Measurements from ENCODE around the gene KCNN2.

The KCNN2 gene

GRCh38 chr5:114362977-114363761 lies 1.3 kb downstream of the KCNN2 start:
- DNase-seq, result no peak

GRCh38 chr5:114363837-114364236 lies 2.0 kb downstream of the KCNN2 start:
- DNase-seq, result no peak

GRCh38 chr5:114367029-114367428 lies 5.2 kb downstream of the KCNN2 start:
- DNase-seq, result no peak

- DNase-seq, result no peak
These were observed 8.0 kb downstream of the KCNN2 start for GRCh38 chr5:114369680-114370417.

- DNase-seq, result no peak
These were observed 15.4 kb downstream of the KCNN2 start for GRCh38 chr5:114377050-114377844.

- DNase-seq, result no peak
These were observed 16.1 kb downstream of the KCNN2 start for GRCh38 chr5:114377946-114378345.

- DNase-seq, result no peak
These were observed 18.9 kb downstream of the KCNN2 start for GRCh38 chr5:114380721-114381120.

- DNase-seq, result no peak
These were observed 25.6 kb downstream of the KCNN2 start for GRCh38 chr5:114387433-114387832.

- no peak for DNase-seq
These were observed 28.6 kb downstream of the KCNN2 start for GRCh38 chr5:114390431-114390830.

- no peak for DNase-seq
These were observed 29.5 kb downstream of the KCNN2 start for GRCh38 chr5:114391321-114391720.

- DNase-seq, result no peak
These were observed 31.3 kb downstream of the KCNN2 start for GRCh38 chr5:114393159-114393558.

- no peak for DNase-seq
These were observed 40.3 kb downstream of the KCNN2 start for GRCh38 chr5:114402206-114402605.

- no peak for DNase-seq
These were observed 45.9 kb downstream of the KCNN2 start for GRCh38 chr5:114407783-114408182.

- no peak for DNase-seq
These were observed 47.0 kb downstream of the KCNN2 start for GRCh38 chr5:114408847-114409246.

- no peak for DNase-seq
These were observed 49.6 kb downstream of the KCNN2 start for GRCh38 chr5:114411380-114411931.

GRCh38 chr5:114412510-114413171 lies 50.8 kb downstream of the KCNN2 start:
- DNase-seq, result no peak

- no peak for DNase-seq
These were observed 53.9 kb downstream of the KCNN2 start for GRCh38 chr5:114415760-114416159.

- no peak for DNase-seq
These were observed 54.4 kb downstream of the KCNN2 start for GRCh38 chr5:114416254-114416653.

GRCh38 chr5:114417519-114417918 lies 55.6 kb downstream of the KCNN2 start:
- no peak for DNase-seq

- no peak for DNase-seq
These were observed 56.6 kb downstream of the KCNN2 start for GRCh38 chr5:114418176-114419066.

GRCh38 chr5:114419067-114419388 lies 57.2 kb downstream of the KCNN2 start:
- no peak for DNase-seq

GRCh38 chr5:114419959-114420358 lies 58.1 kb downstream of the KCNN2 start:
- DNase-seq, result no peak
